NK-92 treated with Interleukin-12 subunit alpha and Interleukin-12 subunit beta, amount 100 ng/mL, for 24 hours (cell line): ENCODE data around the gene PAX3.
"Not testable (repeated sequence)": the region's sequence is repeated elsewhere in the genome, so short reads cannot be mapped to it uniquely, and the experiment has no call there.

ENCODE experiments used
- DNase-seq: peaks from one replicate; lab custom pipeline; 2025; lab: John Stamatoyannopoulos, UW

PAX3 gene

GRCh38 chr2:222213049-222213448, 85.7 kb downstream of the PAX3 start:
- DNase-seq: no peak

DNA sequence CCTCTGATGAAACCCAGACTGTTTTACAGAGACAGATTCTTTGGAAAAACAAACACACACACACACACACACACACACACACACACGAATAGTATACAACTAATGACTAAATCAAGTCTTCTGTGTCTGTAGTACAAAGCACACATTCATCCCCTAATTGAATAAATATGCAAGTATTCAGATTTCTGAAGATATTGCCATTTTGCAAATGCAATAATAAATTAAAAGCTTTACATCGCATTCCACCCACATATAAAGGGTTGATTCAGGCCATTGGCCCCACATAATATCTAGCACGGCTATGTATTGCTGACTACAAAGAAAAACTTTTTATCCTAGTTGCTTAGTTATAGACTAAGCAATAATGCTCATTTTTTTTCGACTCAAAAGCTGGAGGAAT, 86.2 kb downstream of the PAX3 start:
- DNase-seq: no peak

DNA sequence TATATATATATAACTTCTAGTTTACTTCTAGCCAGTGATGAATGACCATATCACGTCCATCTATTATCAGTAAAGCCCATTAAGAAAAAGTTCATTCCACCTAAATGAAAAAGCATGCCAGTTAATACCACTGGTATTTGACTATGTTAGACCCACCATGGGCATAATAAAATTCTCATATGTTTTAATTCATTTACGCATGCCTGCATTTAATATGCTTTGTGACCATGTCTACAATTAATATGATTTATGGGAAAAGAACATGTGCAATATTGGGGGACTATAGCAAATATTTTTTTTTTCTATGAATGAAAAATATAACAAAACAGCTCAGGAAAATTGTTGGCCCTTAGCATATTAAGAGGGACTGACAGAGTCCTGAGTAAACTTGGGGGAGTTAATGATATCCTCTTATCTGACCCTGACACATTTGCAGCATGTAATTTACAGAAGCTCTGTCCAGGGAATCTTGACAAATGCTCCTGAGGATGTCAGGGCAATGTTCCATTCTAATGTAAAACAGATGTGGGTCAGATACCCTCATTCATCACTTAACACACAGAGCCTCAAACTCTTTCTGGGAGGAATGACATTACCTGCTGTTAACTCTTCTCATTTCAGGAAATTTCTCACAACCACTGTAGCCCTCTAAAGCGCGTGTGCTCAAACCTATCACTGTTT, 90.6 kb downstream of the PAX3 start:
- DNase-seq: no peak

- DNase-seq: no peak
These were observed 93.7 kb downstream of the PAX3 start for GRCh38 chr2:222205136-222205535.

- DNase-seq: no peak
These were observed 95.8 kb downstream of the PAX3 start for GRCh38 chr2:222203041-222203440.

DNA sequence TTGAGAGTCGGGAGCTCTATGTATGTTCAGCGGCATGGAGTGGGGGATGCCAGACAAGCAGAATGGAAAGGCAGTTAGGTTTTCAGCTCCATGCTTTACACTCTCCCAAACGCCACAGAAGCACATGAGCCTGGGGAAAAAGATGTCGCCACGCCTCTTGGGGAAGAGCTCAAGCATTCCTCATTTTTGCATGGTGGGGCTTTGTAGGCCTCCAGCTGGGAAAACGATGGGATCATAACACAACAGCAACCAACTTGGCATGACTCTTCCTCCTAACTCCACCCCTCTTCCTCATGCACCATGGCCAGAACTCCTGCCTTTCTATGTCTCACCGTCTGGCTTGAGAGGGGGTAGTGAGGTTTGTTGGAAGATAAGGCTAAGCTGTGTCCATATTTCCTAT, 102.6 kb downstream of the PAX3 start:
- no peak for DNase-seq

DNA sequence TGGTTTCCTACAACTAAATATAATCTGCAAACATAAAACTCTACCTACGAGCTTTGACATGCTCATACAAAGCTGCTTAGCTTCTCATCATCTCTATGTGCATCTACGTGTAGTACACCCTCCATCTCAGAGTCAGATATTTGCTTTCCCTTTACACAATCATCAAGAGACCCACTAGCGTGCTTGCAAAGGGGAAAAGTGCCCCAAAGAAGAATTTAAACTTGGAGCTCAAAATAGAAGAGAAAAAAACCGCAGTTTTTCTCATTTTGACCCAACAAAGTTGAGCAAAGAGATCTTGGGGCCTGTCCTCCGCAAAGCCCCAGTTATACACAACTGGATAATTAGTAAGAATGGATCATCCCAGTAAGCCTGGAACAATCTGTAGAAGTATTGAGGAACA, 104.1 kb downstream of the PAX3 start:
- no peak for DNase-seq

GRCh38 chr2:222193328-222193983, 105.3 kb downstream of the PAX3 start:
- no peak for DNase-seq

DNA sequence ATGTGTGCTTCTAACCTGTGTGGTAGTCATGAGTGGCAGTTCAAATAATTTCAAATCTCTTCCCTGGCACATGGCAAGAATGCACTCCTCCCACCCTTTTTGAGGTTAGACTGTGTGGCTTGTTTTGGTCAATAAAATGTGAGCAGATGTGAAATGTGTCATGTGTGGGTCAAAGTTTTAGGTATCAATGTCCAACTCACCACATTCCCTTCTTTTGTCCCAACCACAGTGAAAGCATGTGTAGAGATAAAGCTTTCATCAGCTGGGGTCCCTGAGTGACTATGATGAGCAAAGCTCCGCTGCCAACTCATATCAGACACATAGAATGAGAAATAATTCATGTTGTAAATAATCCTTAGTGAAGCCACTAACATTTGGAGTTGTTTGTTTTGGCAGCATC, 118.2 kb downstream of the PAX3 start:
- DNase-seq: no peak

- no peak for DNase-seq
These were observed 119.2 kb downstream of the PAX3 start for GRCh38 chr2:222179592-222179991.

GRCh38 chr2:222178450-222178849, 120.3 kb downstream of the PAX3 start:
- DNase-seq: no peak

DNA sequence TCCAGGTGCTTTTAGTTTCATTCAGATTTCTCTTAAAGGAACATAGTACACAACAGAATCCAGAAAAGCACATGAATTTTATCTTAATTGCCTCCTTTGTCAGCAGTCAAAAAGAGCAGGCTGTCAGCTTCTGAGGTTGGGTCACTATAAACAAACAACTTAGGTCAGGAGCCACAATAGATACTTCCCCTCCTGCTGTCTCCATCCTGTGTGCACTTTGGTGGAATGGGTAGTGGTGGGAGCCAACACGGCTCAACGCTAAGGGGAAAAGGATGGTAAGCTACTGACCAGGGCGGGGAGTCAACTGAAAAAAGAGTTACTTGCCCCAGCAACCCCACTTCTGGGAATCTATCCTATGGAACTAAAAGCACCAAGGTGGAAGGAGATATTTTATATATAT, 121.9 kb downstream of the PAX3 start:
- DNase-seq: no peak

DNA sequence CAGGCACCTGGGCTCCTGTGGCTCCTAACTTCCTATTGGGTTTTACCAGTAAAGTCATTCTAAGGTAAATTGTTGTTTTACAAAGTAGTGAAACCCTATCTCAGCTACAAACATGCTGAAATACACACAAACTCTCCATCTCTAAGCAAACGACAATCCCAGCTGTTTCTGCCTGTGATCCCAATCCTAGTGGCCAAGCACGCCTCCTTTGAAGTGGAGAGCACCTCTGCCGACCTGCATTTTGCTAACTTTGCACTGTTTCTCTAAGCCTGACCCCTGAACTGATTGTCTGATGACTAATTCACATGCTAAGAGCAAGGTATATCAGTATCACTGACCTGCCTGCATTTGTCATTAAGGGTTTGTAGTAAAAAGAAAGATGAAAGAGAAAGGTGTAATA, 124.3 kb downstream of the PAX3 start:
- DNase-seq: no peak

DNA sequence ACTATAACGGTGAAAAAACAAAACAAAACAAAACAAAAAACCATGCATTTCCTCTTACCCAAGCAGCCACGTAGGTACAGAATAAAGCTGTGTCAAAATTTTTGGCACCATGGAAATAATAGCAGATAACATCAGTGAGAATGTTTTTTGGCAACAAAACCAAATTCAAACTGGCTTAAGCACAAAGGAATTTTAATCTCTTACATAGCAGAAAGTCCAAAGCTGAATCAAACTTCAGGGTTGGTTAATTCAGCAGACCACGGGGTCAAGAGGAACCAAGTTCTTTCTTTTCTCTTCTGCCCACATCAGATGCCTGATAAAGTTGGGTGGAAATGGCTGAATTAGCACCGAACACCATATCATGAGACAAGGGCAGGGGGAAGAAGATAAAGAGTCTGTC, 129.5 kb downstream of the PAX3 start:
- no peak for DNase-seq

- DNase-seq: no peak
These were observed 131.0 kb downstream of the PAX3 start for GRCh38 chr2:222167762-222168161.

- DNase-seq: no peak
These were observed 137.9 kb downstream of the PAX3 start for GRCh38 chr2:222160944-222161343.

DNA sequence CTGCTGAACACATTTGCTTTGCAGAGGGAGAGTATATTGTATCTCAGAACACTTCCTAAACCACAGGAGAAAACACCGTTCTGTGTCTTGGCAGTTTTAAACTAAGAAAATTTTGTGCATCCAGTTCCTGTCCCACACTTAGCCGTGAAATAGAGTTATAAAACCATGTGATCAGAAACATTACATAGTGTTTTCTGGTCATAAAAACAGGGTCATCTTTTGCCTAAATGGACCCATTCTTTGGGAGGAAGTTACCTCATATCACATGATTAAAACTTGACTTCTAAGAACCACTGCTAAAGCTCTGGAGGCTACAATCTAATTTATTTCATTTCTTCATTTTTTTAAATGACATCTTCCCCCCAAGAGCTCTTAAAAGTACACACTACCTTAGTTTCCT, 138.7 kb downstream of the PAX3 start:
- DNase-seq: no peak

DNA sequence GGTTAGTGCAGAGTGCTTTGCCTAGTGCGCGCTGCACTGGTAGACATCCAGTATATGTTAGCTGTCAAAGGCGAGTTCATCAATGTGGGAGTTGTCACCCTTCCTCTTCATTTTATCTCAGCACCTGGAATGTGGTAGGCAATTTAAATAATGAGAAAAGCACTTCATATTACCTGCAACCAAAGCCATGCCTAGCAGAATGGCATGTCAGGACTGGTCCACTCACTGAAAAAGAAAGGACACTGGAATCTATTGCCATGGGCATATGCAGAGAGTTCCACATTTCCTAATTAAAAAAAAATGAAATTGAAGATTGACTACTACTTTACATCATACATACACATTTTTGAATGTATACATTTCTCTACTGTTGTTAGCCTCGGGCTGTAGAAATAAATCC, 139.6 kb downstream of the PAX3 start:
- DNase-seq: no peak

- DNase-seq: not testable (repeated sequence)
These were observed 143.7 kb downstream of the PAX3 start for GRCh38 chr2:222155003-222155664.
